Fibroblast of skin of left biceps (primary cell): ENCODE data around the gene DNAJC27.

Experiments
- DNase-seq, 2 experiments: peaks; one replicate each; pipeline ENCODE4 v3.0.0-alpha.2; 2013; ENCODE audit warnings: low read depth in 2 of 2

Gene DNAJC27

GRCh38 chr2:24907116-24907515 lies 64.6 kb downstream of the DNAJC27 start:
- DNase-seq, result no peak

- DNase-seq, result no peak
These were observed 65.3 kb downstream of the DNAJC27 start for GRCh38 chr2:24906466-24906865.

- no peak for DNase-seq
These were observed 68.3 kb downstream of the DNAJC27 start for GRCh38 chr2:24903161-24904103.

- no peak for DNase-seq
These were observed 72.3 kb downstream of the DNAJC27 start for GRCh38 chr2:24899361-24899910.

- no peak for DNase-seq
These were observed 73.3 kb downstream of the DNAJC27 start for GRCh38 chr2:24898122-24899109.

GRCh38 chr2:24894750-24895149 lies 77.0 kb downstream of the DNAJC27 start:
- DNase-seq, result no peak

GRCh38 chr2:24893934-24894333 lies 77.8 kb downstream of the DNAJC27 start:
- no peak for DNase-seq
